ENCODE data around the gene MED27. TPM values are rescaled to one million over a fixed set of nuclear protein-coding genes. Genes with fewer than 3 reads are reported as not detected.
A peak's percentile ranks its signal among the peaks of the same experiment; 100 is the strongest.

Gene MED27
- total RNA-seq, 1 donor from 2014 or later = 45.0 TPM

- Mint-ChIP-seq H3K4me3 (ENCODE audit: unreplicated experiment) (peak overlapping the region; percentile 99), H3K27me3 (ENCODE audit: unreplicated experiment) (peaks cover 4% of the 10 kb centered on the region), H3K9me3 (ENCODE audit: unreplicated experiment) (peaks cover 2% of the 10 kb centered on the region), H3K27ac (ENCODE audit: unreplicated experiment) (no peak overlapping the region), H3K36me3 (ENCODE audit: unreplicated experiment) (no peaks in the 10 kb centered on the region), H3K4me1 (ENCODE audit: low read depth, unreplicated experiment) (peaks cover 24% of the 10 kb centered on the region)
- TF ChIP-seq CTCF (IDR thresholded peaks at IDR 0.05; ENCODE audit: partially characterized antibody, unreplicated experiment) = no peak
- DNase-seq = no peak
Observed at GRCh38 chr9:132077881-132078698, 1.6 kb downstream of the MED27 start.

GRCh38 chr9:132075853-132076252 is 3.8 kb downstream of the MED27 start:
- Mint-ChIP-seq H3K4me1 (ENCODE audit: low read depth, unreplicated experiment) (peaks cover 24% of the 10 kb centered on the region), H3K36me3 (ENCODE audit: unreplicated experiment) (no peaks in the 10 kb centered on the region), H3K27ac (ENCODE audit: unreplicated experiment) (no peak overlapping the region), H3K9me3 (ENCODE audit: unreplicated experiment) (peaks cover 7% of the 10 kb centered on the region), H3K27me3 (ENCODE audit: unreplicated experiment) (peaks cover 8% of the 10 kb centered on the region), H3K4me3 (ENCODE audit: unreplicated experiment) (no peak overlapping the region)
- TF ChIP-seq CTCF (IDR thresholded peaks at IDR 0.05; ENCODE audit: partially characterized antibody, unreplicated experiment) = no peak
- DNase-seq = no peak

GRCh38 chr9:132074736-132075135 is 4.9 kb downstream of the MED27 start:
- Mint-ChIP-seq H3K27me3 (ENCODE audit: unreplicated experiment) (peaks cover 6% of the 10 kb centered on the region), H3K4me3 (ENCODE audit: unreplicated experiment) (no peak overlapping the region), H3K9me3 (ENCODE audit: unreplicated experiment) (peaks cover 6% of the 10 kb centered on the region), H3K27ac (ENCODE audit: unreplicated experiment) (no peak overlapping the region), H3K4me1 (ENCODE audit: low read depth, unreplicated experiment) (peaks cover 21% of the 10 kb centered on the region), H3K36me3 (ENCODE audit: unreplicated experiment) (no peaks in the 10 kb centered on the region)
- no peak for DNase-seq
- TF ChIP-seq CTCF (IDR thresholded peaks at IDR 0.05; ENCODE audit: partially characterized antibody, unreplicated experiment) = no peak

- no peak for DNase-seq
- peaks cover 34% of the 10 kb centered on the region for H3K4me1 Mint-ChIP-seq (ENCODE audit: low read depth, unreplicated experiment)
- peaks cover 8% of the 10 kb centered on the region for H3K9me3 Mint-ChIP-seq (ENCODE audit: unreplicated experiment)
- no peak for TF ChIP-seq CTCF (IDR thresholded peaks at IDR 0.05; ENCODE audit: partially characterized antibody, unreplicated experiment)
- no peak overlapping the region for H3K4me3 Mint-ChIP-seq (ENCODE audit: unreplicated experiment)
- peaks cover 5% of the 10 kb centered on the region for H3K27me3 Mint-ChIP-seq (ENCODE audit: unreplicated experiment)
- H3K36me3 Mint-ChIP-seq (ENCODE audit: unreplicated experiment) = peaks cover 4% of the 10 kb centered on the region
- H3K27ac Mint-ChIP-seq (ENCODE audit: unreplicated experiment) = no peak overlapping the region
Observed at GRCh38 chr9:132071847-132072507, 7.7 kb downstream of the MED27 start.

All from glutamatergic neuron (in vitro differentiated cells).